ENCODE measurements around the gene VGLL4.
"Not testable (repeated sequence)": the region's sequence is repeated elsewhere in the genome, so short reads cannot be mapped to it uniquely, and the experiment has no call there.

The VGLL4 gene

DNA sequence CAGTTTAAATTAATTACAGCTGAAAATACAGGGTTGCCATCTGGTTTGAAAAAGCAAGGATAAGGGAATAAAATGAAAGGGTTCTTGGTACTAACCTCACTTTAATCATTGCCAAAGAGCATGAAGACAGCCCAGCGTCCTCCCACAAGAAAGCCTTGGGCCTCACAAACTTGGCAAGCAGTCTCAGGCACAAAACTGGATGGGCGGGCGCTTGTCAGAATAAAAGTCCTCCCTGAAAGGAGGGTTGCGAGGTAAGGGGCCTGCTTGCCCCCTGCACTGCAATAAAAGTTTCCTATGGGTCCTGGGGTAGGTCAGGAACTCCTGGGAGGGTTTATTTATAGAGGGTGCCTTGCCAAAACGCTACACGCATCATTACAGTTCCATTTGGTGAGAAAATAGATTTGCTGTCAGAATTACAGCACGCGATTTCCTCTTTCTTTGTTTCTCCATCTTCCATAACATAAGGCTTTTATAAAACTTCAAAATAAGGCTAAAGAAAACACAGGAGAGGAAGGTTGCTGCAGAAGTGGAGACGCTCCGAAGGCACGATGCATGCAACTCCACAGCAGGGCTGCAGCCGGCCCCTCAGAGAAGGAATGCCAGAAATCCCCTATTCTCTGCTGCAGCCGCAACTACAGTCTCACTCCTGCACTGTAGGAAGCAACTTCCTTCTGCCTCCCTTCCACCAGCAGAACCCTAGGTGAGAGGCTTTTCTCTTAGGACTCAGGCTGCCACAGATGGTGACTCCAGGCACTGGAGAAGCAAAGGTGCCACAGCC lies 61.3 kb downstream of the VGLL4 start:
- DNase-seq: no peak

GRCh38 chr3:11581237-11582190 lies 62.2 kb downstream of the VGLL4 start:
- DNase-seq: no peak

GRCh38 chr3:11580645-11581044 lies 63.1 kb downstream of the VGLL4 start:
- DNase-seq: no peak

GRCh38 chr3:11578169-11578568 lies 65.5 kb downstream of the VGLL4 start:
- DNase-seq: no peak

DNA sequence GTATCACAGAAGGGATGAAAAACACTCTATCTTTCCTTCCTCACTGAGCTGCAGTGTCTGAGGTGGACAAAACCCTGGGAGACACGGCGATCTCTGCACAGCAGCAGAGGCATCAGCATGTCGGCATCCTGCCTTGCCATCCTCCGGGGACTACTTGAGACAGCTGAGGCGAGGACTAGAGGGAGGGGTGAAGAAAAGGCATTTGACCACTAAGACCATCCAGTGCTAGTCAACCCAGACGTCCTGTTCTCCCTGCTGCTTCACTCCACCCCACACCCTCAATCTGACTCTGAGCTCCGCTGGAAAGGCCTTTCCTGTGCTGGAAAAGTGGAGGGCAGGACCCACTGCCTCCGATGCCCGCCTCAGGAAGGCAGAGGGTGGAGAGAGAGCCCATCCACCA lies 67.3 kb downstream of the VGLL4 start:
- no peak for DNase-seq

DNA sequence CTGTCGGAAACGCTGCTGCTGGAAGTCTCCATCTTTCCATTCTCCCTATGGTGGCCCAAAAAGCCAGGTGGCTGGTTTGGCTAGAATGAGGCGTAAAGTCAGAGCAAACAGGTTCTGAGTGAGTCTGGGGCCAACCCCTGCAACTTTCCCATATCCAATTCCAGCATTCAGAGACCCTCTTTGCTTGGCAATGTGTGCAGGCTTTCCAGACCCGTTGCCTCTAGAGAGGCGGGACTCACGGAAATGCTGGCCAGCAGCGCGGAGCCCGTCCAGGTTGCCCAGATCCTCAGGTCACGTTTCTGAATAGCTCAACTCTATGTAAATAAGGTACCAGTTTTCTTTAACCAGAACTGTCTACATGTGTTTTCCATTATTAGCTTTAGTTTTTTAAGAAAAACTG lies 68.0 kb downstream of the VGLL4 start:
- no peak for DNase-seq

DNA sequence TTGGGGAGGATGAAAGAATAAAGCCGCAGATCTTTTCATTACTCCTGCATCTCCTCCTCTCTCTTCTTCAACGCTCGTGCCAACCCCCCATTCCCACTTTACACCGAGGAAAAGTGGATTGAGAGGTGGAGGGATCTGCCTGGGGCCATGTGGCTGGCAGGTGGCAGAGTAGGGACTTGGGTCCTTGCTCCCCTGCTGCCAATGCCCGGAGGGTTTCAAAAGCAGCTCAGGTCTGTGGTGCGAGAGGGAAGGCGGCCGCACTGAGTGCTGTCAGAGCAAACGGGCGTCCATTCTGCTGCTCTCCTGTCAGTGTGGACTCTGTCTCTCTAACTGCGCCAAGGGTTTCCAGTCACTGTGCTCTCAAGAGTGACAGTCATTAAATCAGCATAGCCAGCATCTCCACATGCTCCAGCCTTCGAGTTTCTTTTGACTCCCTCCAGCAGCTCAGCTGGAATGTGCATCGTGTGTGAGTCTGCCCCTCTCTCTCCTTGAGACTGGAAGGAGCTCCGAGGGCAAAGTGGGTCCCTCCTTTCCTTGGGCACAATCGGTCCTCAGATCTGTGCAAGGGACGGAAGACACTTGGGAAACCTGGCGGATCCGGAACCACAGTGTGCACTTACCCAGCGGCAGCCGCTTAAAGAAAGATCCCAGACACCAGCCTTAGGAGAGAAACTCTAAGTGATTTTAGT lies 68.6 kb downstream of the VGLL4 start:
- no peak for DNase-seq

- not testable (repeated sequence) for DNase-seq
Measured at GRCh38 chr3:11572660-11573059, 71.1 kb downstream of the VGLL4 start.

DNA sequence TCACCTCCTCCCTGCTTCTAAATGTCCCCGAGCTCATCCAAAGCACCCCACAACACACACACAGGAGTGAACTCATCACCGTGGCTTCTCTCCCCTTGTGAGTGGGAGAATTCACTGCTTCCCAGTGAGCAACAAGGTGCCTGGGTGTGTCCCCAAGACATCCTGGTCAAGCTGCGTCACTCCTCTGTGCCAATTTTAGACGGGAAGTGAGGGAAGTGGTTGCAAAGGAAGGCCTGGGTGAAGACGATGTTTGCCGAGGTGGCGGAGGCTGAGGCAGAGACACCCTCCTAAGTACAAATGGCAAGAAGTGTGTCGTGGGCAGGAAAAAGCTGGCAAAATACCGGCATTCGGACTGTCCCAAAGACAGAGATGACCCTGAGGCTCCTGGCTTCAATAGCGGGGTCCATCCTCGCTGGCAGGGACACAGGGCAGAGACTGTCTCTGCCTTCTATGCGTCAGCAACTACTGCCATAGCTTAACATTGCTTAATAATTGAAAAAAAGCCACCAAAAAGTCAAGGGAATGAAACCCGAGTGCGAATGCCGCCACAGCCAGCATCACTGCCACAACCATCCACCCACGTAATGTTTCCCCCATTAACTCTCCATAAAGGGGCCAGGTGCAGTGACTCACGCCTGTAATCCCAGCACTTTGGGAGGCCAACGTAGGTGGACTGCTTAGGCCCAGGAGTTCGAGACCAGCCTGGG lies 72.8 kb downstream of the VGLL4 start:
- no peak for DNase-seq

GRCh38 chr3:11570251-11570650 lies 73.5 kb downstream of the VGLL4 start:
- no peak for DNase-seq

DNA sequence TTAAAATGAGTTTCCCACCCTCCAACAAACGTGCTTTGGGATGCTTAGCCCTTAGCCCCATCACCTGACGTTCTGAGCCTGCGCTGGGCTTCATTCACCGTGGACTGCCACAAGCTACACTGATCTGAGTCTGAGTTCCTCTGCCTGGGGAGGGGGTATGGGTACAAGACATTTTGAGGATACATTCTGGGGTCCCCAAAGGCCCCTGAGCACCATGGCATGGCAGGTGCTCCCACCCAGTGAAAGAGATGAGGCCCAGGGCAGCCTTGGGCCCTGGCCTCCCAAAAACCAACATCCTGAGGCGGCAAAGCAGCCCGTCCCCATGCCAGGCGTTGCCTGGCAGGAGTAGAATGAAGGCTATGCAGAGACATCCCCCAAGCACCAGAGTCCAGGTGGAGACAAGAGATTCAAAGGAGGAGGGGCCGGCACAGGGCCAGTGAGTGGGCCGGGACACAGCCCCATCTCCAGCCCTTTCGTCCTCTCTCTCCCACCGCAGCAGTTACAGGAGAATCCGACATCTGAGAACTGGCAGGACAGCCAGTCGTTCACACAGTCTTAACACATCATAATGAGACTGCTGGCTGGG lies 74.5 kb downstream of the VGLL4 start:
- no peak for DNase-seq

DNA sequence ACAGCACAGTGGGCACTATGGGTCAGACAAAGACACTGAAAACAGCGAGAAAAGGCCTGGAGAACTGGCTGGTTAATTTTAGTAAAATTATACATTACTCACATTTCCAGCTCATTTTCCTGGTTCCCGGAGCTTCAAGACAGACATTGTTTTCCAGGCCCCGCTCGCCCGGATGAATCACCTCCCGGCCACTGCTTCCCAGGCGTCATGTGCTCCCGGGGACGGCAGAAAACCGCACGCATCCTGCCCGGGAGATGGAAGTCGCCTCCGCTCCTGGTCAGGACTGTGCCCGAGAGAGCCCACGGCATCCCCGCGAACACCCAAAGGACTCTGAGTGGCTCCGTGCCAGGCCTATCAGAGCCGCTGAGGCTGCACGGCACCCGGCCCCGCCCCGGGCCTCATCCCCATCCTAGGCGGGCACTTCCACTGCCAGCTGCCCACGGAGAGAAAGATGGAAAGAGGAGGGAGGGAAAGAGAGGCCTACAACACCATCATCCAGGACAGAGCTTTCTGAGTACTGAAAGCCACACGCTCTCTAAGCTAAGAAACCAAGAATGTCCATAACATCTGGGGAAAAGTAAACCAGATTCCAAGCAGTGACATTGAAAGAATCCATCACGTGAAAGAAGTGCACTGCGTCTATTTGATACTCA lies 75.1 kb downstream of the VGLL4 start:
- no peak for DNase-seq

- DNase-seq: no peak
Measured at GRCh38 chr3:11567516-11568467, 75.9 kb downstream of the VGLL4 start.

DNA sequence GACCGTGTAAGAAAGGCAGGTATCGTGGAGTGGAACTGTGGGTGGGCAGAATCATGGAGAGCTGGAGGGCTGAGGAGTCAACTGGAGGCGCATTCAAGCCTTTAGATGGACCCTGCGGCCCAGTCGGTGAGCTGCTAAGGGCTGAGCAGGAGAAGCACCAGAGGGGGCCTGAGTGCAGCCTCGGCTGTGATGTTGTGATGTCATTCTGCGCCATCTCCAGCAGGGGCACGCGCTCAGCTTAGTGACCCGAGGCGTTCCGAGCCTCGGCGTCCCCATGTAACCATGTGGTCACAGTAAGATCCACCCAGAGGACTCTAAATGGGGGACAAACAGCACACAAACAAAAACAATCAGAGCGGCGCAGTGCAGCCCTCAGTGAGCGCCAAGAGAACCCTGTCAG lies 76.8 kb downstream of the VGLL4 start:
- no peak for DNase-seq

DNA sequence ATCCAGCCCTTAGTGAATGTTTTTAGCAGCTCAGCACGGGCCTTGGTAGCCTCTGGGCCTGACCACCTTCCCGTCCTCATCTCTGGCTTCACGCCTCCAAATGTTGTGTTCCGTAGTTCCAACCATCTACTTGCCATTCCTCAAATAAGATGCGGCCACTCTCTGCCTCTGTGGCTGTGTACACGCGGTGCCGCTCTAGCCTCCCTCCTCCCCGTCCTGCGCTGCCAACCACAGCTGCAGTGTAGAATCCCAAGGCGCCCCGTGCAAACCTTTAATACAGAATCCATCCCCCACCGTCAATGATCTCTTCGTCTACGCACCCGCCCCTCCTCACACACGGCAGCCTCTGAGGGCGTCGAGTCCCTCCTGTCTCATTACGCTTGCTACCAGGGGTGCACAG lies 77.2 kb downstream of the VGLL4 start:
- no peak for DNase-seq

- DNase-seq: no peak
Measured at GRCh38 chr3:11565932-11566331, 77.8 kb downstream of the VGLL4 start.

DNA sequence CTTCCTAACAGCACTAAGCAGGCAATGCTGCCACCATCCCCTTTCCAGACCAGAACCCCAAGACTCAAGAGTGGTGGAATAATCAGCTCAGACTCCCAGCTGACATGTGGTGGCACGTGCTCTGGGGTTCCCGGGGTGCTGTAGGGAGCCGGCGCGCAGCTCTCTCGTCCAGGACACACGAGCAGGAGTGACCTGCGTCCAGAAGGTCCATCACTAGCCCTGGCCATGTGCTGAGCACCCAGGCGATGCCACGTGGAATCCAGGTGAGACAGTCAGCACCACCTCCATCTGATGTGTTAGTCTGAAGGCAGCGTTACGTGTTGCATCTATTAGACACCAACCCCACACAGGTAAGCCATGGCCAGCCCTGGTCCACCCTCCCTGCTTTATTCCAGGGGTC lies 78.2 kb downstream of the VGLL4 start:
- no peak for DNase-seq

GRCh38 chr3:11565072-11565471 lies 78.6 kb downstream of the VGLL4 start:
- no peak for DNase-seq

GRCh38 chr3:11564577-11565001 lies 79.1 kb downstream of the VGLL4 start:
- no peak for DNase-seq

- no peak for DNase-seq
Measured at GRCh38 chr3:11563865-11564185, 79.9 kb downstream of the VGLL4 start.

Measured in NCI-H187 (cell line).